Stomach smooth muscle (tissue), 2 donors: Measurements from ENCODE around the gene PSMD8.
"Not testable (repeated sequence)": the region's sequence is repeated elsewhere in the genome, so short reads cannot be mapped to it uniquely, and the experiment has no call there.

Source experiments
- H3K27ac ChIP-seq: one replicate; pipeline ENCODE4 v1.7.0; 2013; ENCODE audit warnings: mild to moderate bottlenecking, low read length, inconsistent platforms
- H3K27me3 ChIP-seq, 2 donors: one replicate each; pipeline ENCODE4 v1.7.0; 2013; ENCODE audit warnings: low read length in 2 of 2; ENCODE audit not compliant: insufficient read depth in 2 of 2, control insufficient read depth in 1 of 2
- H3K36me3 ChIP-seq, 2 donors: one replicate each; pipeline ENCODE4 v1.7.0; 2013; ENCODE audit warnings: low read length in 2 of 2; ENCODE audit not compliant: control insufficient read depth in 2 of 2, insufficient read depth in 2 of 2
- H3K4me1 ChIP-seq: one replicate; pipeline ENCODE4 v1.7.0; 2013; ENCODE audit warnings: low read length; ENCODE audit not compliant: control insufficient read depth, insufficient read depth
- H3K4me3 ChIP-seq, 2 donors: one replicate each; pipeline ENCODE4 v1.7.0; 2013; ENCODE audit warnings: low read length in 2 of 2
- H3K9ac ChIP-seq, 2 donors: one replicate each; pipeline ENCODE4 v1.7.0; 2013; ENCODE audit warnings: low read length in 2 of 2, mild to moderate bottlenecking in 1 of 2
- H3K9me3 ChIP-seq, 2 donors: one replicate each; pipeline ENCODE4 v1.7.0; 2013; ENCODE audit warnings: low read length in 2 of 2; ENCODE audit not compliant: control insufficient read depth in 2 of 2
- donor health status: healthy.
- donor health status: Pancreatic carcinoma.

PSMD8 gene

DNA sequence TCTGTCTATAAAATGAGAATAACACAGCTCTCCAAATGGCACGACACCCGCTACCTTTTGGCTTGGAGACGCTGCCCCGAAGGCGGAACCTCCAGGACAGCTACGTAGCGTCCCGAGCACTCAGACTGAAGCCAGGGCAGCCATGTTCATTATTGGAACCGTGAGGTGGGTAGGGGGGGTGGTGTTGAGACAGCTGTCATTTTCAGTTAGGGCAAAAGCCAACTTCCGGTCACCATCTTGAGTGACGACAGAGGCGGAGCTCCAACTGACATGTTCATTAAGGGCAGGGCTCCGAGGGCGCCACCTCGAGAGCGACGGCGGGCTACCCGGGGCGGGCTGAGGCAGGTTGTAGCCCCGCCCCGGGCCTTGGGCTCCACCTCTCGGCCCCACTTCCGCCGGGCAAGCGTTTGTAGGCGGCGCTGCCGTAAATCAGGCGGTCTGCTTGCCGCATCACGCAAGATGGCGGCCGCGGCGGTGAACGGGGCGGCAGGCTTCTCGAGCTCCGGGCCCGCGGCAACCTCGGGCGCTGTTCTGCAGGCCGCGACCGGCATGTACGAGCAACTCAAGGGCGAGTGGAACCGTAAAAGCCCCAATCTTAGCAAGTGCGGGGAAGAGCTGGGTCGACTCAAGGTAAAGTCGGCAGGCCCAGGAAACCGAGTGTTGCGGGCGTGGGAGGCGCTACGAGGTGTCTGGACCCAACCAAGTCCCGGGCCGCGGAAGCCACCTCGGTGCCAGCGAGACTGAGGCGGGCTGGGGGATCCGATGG, at the start of gene PSMD8:
TSS of gene PSMD8 (plus strand) at position 240 of the 766 bp plus-strand sequence. CDS start at position 271, 31 bp downstream.
- Histone ChIP-seq H3K4me1 (peaks cover 31% of the 10 kb centered on the region), H3K4me3 (peak within 1 kb of the TSS; percentile 97 to 98), H3K36me3 (peaks cover 9 to 15% of the 10 kb centered on the region in 2 donors), H3K27ac (peak within 1 kb of the TSS; percentile 88), H3K9me3 (no peaks in the 10 kb centered on the region), H3K9ac (peak within 1 kb of the TSS; percentile 96 to 98), H3K27me3 (no peaks in the 10 kb centered on the region)

DNA sequence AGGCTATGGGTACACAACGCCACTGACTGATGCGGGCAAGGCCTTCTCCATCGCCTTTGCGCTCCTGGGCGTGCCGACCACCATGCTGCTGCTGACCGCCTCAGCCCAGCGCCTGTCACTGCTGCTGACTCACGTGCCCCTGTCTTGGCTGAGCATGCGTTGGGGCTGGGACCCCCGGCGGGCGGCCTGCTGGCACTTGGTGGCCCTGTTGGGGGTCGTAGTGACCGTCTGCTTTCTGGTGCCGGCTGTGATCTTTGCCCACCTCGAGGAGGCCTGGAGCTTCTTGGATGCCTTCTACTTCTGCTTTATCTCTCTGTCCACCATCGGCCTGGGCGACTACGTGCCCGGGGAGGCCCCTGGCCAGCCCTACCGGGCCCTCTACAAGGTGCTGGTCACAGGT, 47.8 kb upstream of the PSMD8 start:
- Histone ChIP-seq H3K4me3 (no peak overlapping the region), H3K9ac (no peak overlapping the region), H3K27ac (no peak overlapping the region), H3K9me3 (no peaks in the 10 kb centered on the region), H3K27me3 (no peaks in the 10 kb centered on the region), H3K36me3 (peaks cover 10 to 29% of the 10 kb centered on the region in 2 donors), H3K4me1 (peaks cover 12% of the 10 kb centered on the region)

DNA sequence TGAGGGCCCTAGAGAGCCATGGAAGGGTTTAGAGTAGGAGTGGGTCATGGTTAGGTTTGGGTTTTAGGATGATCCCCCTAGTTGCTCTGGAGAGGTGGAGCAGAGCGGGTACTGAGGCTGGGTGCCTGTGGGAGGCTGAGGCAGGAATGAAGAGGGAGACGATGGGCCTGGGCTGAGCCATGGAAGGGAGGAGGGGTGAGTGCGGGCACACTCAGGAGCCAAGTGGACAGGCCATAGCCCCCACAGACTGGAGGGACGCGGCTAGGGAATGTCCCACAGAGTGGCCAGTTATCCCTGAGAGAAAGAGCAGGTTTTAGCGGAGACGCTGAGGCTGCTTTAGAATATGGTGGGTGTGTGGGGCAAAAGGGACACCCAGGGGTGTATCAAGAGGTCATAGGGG, 44.7 kb upstream of the PSMD8 start:
- Histone ChIP-seq H3K27ac (no peak overlapping the region), H3K9me3 (no peaks in the 10 kb centered on the region), H3K36me3 (peaks cover 10 to 25% of the 10 kb centered on the region in 2 donors), H3K4me1 (no peaks in the 10 kb centered on the region), H3K27me3 (no peaks in the 10 kb centered on the region), H3K4me3 (no peak overlapping the region), H3K9ac (no peak overlapping the region)

DNA sequence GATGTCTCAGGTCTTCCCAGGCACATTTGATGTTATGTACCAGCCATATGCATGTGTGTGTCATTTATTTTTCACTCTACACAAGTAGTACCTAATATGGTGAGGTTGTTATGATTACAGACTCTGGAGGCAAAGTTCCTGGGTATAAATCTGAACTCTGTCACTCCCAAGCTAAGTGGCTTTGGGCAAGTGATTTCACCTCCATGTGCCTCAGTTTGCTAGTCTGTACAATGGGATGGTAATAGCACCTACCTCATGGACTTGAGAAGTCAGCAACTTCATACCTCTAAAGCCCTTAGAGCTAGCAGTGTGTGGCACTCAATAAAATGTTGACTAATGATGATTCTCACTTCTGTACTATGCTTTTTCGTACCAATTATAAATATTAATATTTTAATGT, 42.6 kb upstream of the PSMD8 start:
- Histone ChIP-seq H3K27ac (no peak overlapping the region), H3K9me3 (no peaks in the 10 kb centered on the region), H3K4me1 (peaks cover 2% of the 10 kb centered on the region), H3K4me3 (no peak overlapping the region), H3K36me3 (peaks cover 10 to 19% of the 10 kb centered on the region in 2 donors), H3K27me3 (no peaks in the 10 kb centered on the region), H3K9ac (no peak overlapping the region)

DNA sequence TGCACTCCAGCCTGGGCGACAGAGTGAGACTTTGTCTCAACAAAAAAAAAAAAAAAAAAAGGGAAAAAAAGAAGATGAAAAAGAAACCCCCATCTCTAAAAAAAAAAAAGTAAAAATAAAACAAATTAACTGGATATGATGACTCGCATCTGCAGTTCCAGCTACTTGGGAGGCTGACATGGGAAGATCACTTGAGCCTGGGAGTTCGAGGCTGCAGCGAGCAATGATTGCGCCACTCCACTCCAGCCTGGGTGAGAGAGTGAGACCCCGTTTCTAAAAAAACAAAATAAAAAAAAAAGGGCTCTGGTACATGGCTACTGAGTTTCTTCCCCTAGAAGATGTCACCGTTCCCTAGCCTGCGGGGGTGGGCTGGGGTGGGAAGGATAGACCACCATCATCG, 41.1 kb upstream of the PSMD8 start:
- no peaks in the 10 kb centered on the region for H3K27me3 ChIP-seq
- no peak overlapping the region for H3K4me3 ChIP-seq
- H3K36me3 ChIP-seq = peaks cover 0 to 4% of the 10 kb centered on the region in 2 donors
- no peak overlapping the region for H3K9ac ChIP-seq
- H3K4me1 ChIP-seq = peaks cover 8% of the 10 kb centered on the region
- no peak overlapping the region for H3K27ac ChIP-seq
- no peaks in the 10 kb centered on the region for H3K9me3 ChIP-seq

DNA sequence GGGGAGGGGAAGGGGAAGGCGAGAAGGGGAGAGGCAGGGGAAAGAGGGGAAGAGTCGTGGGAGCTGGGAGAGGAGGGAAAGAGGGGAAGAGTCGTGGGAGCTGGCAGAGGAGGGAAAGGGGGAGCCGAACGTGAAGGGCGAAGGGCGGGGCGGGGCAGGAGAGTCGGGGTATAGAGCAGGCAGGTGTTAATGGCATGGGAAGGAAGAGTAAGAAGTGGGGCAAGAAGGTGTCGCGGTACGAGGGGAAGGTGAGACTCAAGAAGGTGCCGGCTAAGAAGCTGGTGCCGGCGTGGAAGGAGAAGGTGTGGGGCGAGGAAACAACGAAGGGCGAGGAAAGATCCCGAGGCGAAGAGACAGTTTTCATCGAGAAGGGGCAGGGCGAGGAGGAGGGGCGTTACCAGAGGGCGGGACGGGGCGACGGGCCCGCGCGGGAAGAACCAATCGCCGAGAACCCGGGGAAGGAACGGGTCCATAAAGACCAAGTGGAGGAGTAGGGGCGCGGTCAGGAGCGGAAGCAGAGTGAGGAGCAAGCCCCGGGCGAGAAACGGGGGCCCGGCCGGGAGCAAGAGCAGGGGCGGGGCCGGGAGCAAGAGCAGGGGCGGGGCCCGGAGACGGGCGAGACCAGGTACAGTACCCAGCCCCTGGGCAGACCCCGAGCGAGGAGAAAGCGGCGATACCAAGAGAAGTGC, 38.3 kb upstream of the PSMD8 start:
- Histone ChIP-seq H3K4me3 (peak overlapping the region; percentile 92 to 97), H3K27ac (peak overlapping the region; percentile 94), H3K27me3 (no peaks in the 10 kb centered on the region), H3K9ac (peak overlapping the region; percentile 82 to 90), H3K4me1 (peaks cover 8% of the 10 kb centered on the region), H3K9me3 (no peaks in the 10 kb centered on the region), H3K36me3 (no peaks in the 10 kb centered on the region)

DNA sequence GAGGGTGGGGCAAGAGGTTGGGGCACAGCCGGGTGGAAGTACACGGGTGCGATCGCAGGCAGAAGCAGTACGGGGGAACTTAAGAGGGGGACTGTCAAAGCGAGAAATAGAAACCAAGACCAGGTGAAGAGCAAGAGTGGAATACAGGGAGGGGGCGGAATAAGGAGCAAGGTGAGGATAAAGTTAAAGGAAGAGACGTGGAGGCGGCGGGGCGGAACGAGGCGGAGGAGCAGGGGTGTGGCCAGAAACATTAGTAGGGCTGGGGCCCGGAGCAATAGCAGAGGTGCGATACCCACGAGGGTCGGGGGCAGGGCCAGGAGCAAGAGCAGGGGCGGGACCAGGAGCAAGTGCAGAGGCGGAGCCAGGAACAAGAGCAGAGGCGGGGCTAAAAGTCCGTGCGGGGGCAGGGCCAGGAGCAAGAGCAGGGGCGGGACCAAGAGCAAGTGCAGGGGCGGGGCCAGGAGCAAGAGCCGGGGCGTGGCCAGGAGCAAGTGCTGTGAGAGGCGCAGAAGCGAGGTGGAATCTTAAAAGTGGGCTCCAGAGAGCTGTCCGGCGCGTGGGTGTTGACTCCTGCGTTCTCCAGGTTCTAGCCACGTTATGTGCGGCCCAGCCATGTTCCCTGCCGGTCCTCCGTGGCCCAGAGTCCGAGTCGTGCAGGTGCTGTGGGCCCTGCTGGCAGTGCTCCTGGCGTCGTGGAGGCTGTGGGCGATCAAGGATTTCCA, 37.6 kb upstream of the PSMD8 start:
- Histone ChIP-seq H3K36me3 (no peaks in the 10 kb centered on the region), H3K4me1 (peaks cover 8% of the 10 kb centered on the region), H3K27ac (peak overlapping the region; percentile 94), H3K27me3 (no peaks in the 10 kb centered on the region), H3K4me3 (peak overlapping the region; percentile 92 to 97), H3K9me3 (no peaks in the 10 kb centered on the region), H3K9ac (peak overlapping the region; percentile 82 to 90)

DNA sequence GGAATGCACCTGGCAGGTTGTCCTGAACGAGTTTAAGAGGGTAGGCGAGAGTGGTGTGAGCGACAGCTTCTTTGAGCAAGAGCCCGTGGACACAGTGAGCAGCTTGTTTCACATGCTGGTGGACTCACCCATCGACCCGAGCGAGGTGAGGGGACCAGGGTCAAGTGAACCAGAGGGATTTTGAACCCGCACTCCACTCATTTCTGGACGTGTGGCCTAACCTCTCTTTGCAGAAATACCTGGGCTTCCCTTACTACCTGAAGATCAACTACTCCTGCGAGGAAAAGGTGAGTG, 37.1 kb upstream of the PSMD8 start:
- H3K9ac ChIP-seq = peak overlapping the region in 1 of 2 donors; percentile 47
- H3K4me3 ChIP-seq = peak overlapping the region; percentile 47 to 92
- H3K27ac ChIP-seq = peak overlapping the region; percentile 94
- H3K4me1 ChIP-seq = peaks cover 8% of the 10 kb centered on the region
- no peaks in the 10 kb centered on the region for H3K9me3 ChIP-seq
- no peaks in the 10 kb centered on the region for H3K36me3 ChIP-seq
- H3K27me3 ChIP-seq = no peaks in the 10 kb centered on the region

DNA sequence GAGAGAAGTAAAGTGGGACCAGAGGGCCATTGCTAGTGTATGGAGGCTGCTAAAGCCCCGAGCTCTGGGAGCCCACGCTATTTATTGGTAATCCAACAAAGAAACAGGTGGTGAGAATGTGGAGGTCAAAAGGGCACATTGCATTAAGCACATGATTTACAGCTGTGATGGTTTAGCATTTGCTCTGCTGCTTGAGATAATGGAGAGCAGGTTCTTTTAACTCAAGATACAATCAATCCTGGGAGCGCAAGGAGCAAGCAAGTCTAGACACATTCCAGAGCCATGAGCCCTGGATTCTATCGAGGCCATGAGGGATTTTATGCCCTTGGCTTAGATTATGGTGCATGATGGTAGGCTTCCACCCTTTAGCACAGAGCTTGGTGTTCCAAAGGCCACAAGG, 35.4 kb upstream of the PSMD8 start:
- not testable (repeated sequence) for H3K36me3 ChIP-seq, H3K9ac ChIP-seq, H3K27me3 ChIP-seq, H3K4me1 ChIP-seq, H3K4me3 ChIP-seq, H3K27ac ChIP-seq, H3K9me3 ChIP-seq

DNA sequence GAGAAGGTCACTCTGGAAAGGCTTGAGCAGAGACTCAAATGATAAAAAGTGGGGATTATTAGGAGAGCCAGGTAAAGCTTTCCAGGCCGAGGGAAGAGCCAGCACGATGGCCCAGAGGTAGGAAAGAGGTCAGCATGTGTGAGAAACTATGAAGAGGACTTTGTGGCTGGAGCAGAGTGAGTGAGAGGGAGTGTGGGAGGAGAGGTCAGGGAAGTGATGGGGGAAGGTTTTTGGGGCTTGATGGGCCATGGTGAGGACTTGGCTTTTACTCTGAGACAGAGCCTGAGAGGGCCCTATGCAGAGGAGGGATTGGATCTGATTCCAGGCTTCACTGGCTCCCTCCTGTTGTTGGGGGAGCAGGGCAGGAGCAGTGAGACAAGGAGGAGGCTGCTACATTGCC, 33.4 kb upstream of the PSMD8 start:
- Histone ChIP-seq H3K27ac (no peak overlapping the region), H3K36me3 (peaks cover 2 to 4% of the 10 kb centered on the region in 2 donors), H3K4me1 (peaks cover 7% of the 10 kb centered on the region), H3K27me3 (no peaks in the 10 kb centered on the region), H3K9me3 (no peaks in the 10 kb centered on the region), H3K4me3 (no peak overlapping the region), H3K9ac (no peak overlapping the region)
